ENCODE data around the gene METTL4.
A peak's percentile ranks its signal among the peaks of the same experiment; 100 is the strongest.

Gene METTL4

GRCh38 chr18:2571200-2572170, at the start of gene METTL4, which contains the start of gene NDC80:
Gene METTL4, minus strand, starts transcription at chr18:2571505. Its CDS starts 4,289 bp downstream, at chr18:2567216.
Gene NDC80, plus strand, starts transcription at chr18:2571557. Its CDS starts 1,429 bp downstream, at chr18:2572986.
- peak; percentile 82 for DNase-seq

GRCh38 chr18:2618009-2618408, 46.7 kb upstream of the METTL4 start:
- DNase-seq = no peak

GRCh38 chr18:2617401-2617998, 46.2 kb upstream of the METTL4 start:
- DNase-seq = no peak

GRCh38 chr18:2612996-2613395, 41.7 kb upstream of the METTL4 start:
- DNase-seq = no peak

- no peak for DNase-seq
These were observed 39.2 kb upstream of the METTL4 start for GRCh38 chr18:2610549-2610948.

GRCh38 chr18:2609604-2610003, 38.3 kb upstream of the METTL4 start:
- no peak for DNase-seq

GRCh38 chr18:2606335-2606734, 35.0 kb upstream of the METTL4 start:
- no peak for DNase-seq

GRCh38 chr18:2602844-2603243, 31.5 kb upstream of the METTL4 start:
- no peak for DNase-seq

- DNase-seq = no peak
These were observed 26.3 kb upstream of the METTL4 start for GRCh38 chr18:2597639-2598038.

- DNase-seq = no peak
These were observed 19.0 kb upstream of the METTL4 start for GRCh38 chr18:2590303-2590702.

GRCh38 chr18:2589345-2590068, 18.2 kb upstream of the METTL4 start:
- no peak for DNase-seq

GRCh38 chr18:2588666-2589344, 17.5 kb upstream of the METTL4 start:
- no peak for DNase-seq

GRCh38 chr18:2587788-2588187, 16.5 kb upstream of the METTL4 start:
- no peak for DNase-seq

- DNase-seq = no peak
These were observed 2.1 kb upstream of the METTL4 start for GRCh38 chr18:2573408-2573807.

GRCh38 chr18:2572892-2573291, 1.6 kb upstream of the METTL4 start:
- DNase-seq = no peak

GRCh38 chr18:2572171-2572569, 865 bp upstream of the METTL4 start:
- DNase-seq = no peak

- DNase-seq = peak; percentile 59
These were observed 519 bp downstream of the METTL4 start for GRCh38 chr18:2570772-2571199.

GRCh38 chr18:2569338-2570207, 1.7 kb downstream of the METTL4 start:
- DNase-seq = no peak

GRCh38 chr18:2568605-2569004, 2.7 kb downstream of the METTL4 start:
- no peak for DNase-seq

GRCh38 chr18:2568129-2568528, 3.2 kb downstream of the METTL4 start:
- no peak for DNase-seq

- DNase-seq = no peak
These were observed 6.9 kb downstream of the METTL4 start for GRCh38 chr18:2564373-2564772.

- DNase-seq = no peak
These were observed 12.1 kb downstream of the METTL4 start for GRCh38 chr18:2559249-2559648.
